GM18507 (cell line): Measurements from ENCODE around the gene ARHGEF17.

Source experiments
- DNase-seq: peaks from one replicate; pipeline ENCODE4 v3.0.0; 2011; ENCODE audit warnings: low read depth; ENCODE audit not compliant: insufficient read length; ENCODE audit errors: extremely low spot score
- FAIRE-seq: peaks from 2 replicates; lab custom pipeline; 2011; peaks lifted over from hg19 to GRCh38; lab: Jason Lieb, UNC

The ARHGEF17 gene

GRCh38 chr11:73365352-73366264 lies 57.5 kb downstream of the ARHGEF17 start:
- no peak for FAIRE-seq
- DNase-seq = no peak

- FAIRE-seq (peak; percentile 74), DNase-seq (no peak)
These were observed 58.2 kb downstream of the ARHGEF17 start for GRCh38 chr11:73366265-73366610.

- no peak for FAIRE-seq
- DNase-seq = no peak
These were observed 58.9 kb downstream of the ARHGEF17 start for GRCh38 chr11:73366953-73367352.

DNA sequence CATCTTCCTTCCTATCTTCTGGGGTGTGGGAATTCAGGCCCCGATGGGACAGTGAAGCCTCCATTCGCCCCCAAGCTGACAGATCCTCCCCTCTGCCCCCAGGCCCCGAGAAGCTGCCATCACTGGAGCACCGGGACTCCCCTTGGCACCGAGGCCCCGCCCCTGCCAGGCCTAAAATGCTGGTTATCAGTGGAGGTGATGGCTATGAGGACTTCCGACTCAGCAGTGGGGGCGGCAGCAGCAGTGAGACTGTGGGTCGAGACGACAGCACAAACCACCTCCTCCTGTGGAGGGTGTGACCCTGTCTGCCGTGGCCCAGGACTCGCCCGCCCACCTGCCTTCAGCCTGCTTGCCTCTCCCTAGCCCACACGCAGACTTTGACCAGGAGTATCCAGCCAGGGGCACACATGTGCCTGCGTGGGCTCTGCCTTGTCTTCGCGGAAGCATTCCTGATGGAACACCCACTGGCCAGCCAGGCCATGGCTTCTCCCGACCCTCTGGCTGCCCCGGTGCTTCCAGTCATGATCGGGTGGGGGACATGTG lies 59.5 kb downstream of the ARHGEF17 start:
- DNase-seq (no peak), FAIRE-seq (no peak)

GRCh38 chr11:73372375-73372993 lies 64.4 kb downstream of the ARHGEF17 start:
- DNase-seq = no peak
- FAIRE-seq = peak; percentile 66

DNA sequence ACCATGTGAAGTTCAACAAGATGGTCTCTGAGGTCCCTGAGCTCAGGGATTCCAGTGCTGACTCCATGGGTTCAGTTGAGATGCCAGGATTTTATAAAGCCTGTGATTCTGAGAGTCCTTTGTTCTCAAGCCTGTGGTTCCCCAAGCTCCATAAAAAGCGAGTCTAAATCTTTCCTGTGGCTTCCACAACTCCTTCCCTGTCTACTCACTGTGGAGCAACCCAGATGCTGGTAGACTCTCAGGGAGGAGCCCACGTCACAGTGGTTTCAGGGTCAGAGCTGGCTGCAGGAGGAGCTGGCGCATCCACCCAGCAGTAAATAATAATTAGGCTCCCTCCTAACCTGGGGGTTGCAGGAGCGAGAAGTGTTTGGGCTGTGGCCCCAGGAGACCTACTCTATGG lies 66.1 kb downstream of the ARHGEF17 start:
- FAIRE-seq (no peak), DNase-seq (no peak)

DNA sequence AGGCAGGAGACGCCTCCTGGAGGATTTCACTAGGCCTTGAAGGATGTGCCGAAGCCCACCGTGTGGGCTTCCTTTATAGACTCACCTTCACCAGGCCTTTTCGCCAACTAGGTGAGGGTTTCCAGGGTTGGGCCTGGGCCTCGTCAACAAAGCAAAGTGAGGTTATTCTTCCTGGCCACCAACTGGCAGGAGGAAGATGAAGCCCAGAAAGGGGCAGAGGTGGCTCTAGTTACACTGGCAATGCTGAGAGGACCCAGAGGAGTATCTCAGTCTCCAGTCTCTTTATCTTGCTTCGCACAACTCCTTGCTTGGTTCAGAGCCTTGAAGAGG lies 67.7 kb downstream of the ARHGEF17 start:
- DNase-seq = no peak
- FAIRE-seq = no peak

DNA sequence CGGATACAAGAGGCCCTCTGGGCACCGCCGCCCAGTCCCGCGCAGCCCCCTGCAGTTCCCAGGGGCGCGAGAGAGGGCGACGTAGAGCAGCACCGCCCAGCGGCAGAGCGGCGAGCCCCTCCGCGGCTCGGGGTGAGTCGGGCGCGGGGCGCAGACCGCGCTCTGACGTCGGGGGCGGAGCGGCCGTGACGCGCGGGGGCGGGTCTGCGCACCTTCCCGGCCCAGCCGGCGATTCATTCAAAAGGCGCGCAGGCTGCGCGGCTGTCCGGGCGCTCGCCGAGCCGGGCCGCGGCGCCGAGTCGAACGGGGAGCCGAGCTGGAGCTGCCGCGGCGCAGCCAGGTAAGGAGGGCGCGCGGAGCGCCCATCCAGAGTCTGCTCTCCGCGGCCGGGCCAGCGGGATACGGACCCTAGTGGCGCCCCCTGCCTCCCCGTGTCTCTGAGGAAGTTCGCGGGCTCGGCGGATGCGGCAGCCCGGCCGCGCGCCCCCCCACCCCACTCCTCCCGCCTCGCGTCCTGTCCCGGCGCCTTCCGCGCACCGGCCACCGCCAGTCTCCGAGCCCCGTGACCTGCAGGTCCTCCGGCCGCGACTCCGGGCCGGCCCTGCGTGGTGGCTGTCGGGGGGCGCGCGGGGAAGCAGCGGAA lies 68.2 kb downstream of the ARHGEF17 start, which contains the start of gene RELT:
RELT (plus strand) TSS at position 240 of the 643 bp plus-strand sequence. CDS start 12,738 bp downstream, outside the sequence.
- FAIRE-seq = peak; percentile 97

DNA sequence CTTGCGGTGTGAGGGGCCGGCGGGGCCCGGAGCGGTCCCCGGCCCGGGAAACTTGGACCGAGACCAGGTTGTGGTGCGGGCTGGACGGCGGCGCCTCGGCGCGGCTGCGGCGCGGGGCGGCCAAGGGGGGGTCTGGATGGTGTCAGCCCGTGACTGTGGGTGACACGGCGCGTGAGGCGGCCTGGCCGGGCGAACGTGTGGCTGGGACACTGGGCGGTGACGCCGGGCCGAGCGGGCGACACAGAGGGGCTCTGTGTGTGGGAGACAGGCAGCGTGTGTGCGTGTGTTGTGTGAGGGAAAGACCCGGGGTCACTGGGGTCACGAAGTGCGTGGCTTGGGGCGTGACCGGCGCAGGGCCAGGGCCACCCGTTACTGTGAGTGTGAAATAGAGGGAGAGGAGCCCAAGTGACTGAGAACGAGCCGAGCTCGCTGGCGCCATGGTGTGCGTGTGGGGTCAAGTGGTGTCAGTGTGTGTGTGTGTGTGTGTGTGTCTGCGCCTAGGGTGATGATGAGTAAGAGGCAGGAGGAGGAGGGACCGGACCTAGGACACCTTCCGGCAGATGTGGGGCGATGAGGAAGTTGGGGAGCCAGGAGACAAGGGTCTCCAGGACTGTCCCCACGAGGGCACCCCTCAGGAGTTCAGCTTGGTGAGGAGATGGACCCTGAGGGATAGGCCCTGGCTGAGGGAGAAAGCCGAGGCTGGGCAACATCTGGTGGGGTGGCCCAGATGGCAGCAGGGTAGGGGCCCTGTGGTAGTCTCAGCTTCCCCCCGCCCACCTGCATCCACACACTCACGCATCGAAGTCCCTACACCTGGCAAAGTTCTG lies 68.9 kb downstream of the ARHGEF17 start:
- DNase-seq = peak; percentile 56

More for the DNA sequence above, 68.2 kb downstream of the ARHGEF17 start, which contains the start of gene RELT:
- peak; percentile 98 for DNase-seq

DNA sequence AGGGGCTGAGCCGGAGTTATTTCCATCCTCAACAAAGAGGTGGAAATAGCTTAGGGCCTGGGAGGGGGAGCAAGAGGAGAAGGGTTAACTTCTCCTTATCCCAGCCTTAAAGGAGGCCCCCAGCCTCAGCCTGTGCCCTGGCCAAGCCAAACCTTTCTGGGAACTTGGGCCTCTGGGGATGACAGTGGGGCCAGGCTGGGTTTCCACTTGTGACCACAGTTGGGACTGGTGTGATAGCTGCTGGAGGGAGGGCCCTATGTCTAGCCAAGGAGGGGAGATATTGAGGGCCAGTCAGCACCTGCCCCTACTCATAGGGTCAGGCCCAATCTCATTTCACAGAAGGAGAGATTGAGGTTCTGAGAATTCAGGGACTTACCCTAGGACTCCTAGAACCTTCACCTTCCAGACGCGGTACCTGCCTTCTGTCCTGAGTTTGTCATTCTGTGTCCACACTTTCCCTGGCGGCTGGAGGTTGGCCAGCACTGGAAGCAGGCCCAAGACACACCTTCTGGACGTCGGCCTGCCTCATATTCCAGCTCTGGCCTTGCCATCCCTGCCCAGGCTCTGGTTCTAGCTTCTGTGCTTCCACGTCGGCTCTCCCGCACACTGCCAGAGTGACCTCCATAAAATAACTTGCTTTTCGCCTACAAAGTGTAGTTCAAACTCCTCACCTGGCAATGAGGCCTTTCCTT lies 71.3 kb downstream of the ARHGEF17 start:
- FAIRE-seq = no peak
- DNase-seq = no peak

More for the DNA sequence above, 68.9 kb downstream of the ARHGEF17 start:
- peak; percentile 88 for FAIRE-seq

DNA sequence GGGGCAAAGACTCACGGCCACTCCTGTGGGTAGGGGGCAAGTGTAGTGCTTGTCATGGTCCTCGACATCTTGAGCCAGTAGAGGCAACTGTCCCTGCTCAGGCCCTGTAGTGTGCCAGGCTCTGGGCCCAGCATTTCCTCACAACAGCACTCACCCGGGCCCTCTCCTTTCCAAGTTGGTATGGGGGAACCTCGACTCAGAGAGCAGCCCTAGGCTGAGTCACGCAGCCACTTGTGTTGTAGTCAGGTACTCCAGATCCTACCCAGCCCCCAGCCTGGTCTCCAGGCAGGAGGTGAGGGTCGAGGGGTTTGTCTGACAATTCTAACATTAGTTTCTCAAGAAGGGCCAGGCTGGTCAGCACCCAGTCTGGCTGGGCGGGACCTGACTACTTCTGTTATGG lies 72.3 kb downstream of the ARHGEF17 start:
- DNase-seq = no peak
- no peak for FAIRE-seq

DNA sequence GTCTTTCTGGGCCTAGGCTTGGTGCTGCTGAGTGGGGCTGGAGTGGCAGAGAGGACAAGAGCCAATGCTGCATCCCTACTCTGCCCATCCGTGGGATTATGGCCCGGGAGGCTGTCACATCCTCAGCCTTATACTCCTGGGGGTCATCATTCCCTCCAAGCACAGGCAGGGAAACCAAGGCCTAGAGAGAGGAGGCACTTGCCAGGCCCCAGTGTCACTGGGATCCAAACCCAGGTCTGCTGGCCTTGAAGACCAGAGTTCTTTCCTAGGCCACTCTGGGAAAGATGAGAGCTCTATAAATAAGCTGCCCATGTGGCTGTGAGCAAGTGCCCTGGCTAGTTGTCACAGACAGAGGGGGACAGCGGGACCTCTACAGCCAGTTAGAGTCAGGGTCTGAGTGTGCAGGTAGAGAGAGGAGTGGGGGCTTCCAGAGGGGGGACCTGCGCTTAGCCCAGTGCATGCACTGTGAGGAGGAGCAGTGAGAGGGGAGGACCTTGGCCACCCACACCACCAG lies 72.9 kb downstream of the ARHGEF17 start:
- FAIRE-seq (no peak), DNase-seq (no peak)

GRCh38 chr11:73381589-73381988 lies 73.5 kb downstream of the ARHGEF17 start:
- FAIRE-seq = no peak
- no peak for DNase-seq

GRCh38 chr11:73382183-73382582 lies 74.1 kb downstream of the ARHGEF17 start:
- DNase-seq (no peak), FAIRE-seq (no peak)

DNA sequence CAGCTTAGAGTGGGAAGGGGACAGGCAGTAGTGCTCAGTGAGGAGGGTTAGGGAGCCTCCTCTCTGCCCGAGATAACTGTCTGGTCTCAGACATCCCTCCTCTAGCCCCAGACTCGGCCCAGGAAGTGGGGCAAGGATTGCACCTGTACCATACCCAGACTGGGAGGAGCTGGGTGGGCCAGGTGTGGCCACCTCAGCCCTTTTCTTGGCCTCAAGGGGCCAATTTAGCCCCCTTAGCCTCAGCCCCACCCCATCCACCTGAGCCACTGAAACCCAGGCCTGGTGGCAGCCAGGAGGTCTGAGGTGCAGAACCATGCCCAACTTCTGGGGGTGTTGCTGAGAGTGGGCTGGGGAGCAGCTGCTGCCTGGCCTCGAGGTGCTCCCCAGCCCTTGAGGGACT lies 74.7 kb downstream of the ARHGEF17 start:
- FAIRE-seq = no peak
- no peak for DNase-seq

- DNase-seq (no peak), FAIRE-seq (peak; percentile 26)
These were observed 75.4 kb downstream of the ARHGEF17 start for GRCh38 chr11:73383249-73384124.

DNA sequence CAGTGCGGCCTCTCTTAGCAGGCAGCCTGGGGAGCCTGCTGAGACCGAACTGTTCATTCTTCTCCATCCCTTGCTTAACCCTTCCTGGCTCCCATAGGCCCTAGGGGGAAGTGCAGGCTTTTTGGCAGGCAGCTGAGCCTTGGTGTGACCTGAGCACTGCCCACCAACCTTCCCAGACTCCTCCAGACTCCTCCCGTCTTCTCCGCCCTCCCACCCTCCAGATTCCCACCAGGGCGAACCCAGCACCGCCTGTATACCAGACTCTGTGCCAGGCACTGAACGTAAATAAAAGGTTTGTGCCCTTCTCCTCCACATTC lies 76.0 kb downstream of the ARHGEF17 start:
- DNase-seq (no peak), FAIRE-seq (no peak)

DNA sequence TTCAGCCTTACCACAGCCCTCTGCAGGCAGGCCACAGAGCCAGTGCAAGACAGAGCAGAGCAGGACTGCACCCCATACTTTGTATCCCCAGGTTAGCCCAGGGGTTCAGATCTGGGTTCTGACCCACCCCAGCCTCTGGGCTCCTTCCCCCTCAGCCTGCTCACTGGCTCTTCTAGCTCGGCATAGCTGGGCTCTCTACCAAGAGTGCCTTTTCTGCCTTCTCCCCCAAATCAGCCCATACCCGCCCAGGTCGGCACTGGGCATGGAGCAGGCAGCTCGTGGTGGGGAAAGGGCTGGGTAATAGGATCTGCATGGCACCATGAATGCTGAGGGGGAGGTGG lies 76.4 kb downstream of the ARHGEF17 start:
- DNase-seq (no peak), FAIRE-seq (no peak)
